A673 (cell line): ENCODE results near the gene GCNT1. TPM values are rescaled to one million over a fixed set of nuclear protein-coding genes. Genes with fewer than 3 reads are reported as not detected.

Experiments used
- BruUV-seq: library from RNA; stranded (reverse); fragments of 400-500 nt; replicated peaks from 2 replicates; lab custom pipeline; 2021; lab: Mats Ljungman, UMichigan
- CTCF ChIA-PET: fragments of 300-600 bp; sonication (Branson Sonifier 250); formaldehyde crosslinking; loops from one replicate; lab custom pipeline; 2022; ENCODE audit warnings: antibody characterized with exemption; lab: Charles Lee
- POLR2A ChIA-PET: fragments of 300-600 bp; sonication (Branson Sonifier 250); formaldehyde crosslinking; loops from one replicate; lab custom pipeline; 2022; ENCODE audit warnings: antibody characterized with exemption; ENCODE audit not compliant: low non-redundant PET; lab: Charles Lee
- DNase-seq: peaks from one replicate; pipeline ENCODE4 v3.0.0-alpha.2; 2015; ENCODE audit warnings: low spot score
- H3K27ac ChIP-seq: fragments of 200-600 bp; sonication (generic); 2 replicates; pipeline ENCODE4 v1.5.1; 2016; ENCODE audit warnings: mixed run types, low read depth, mild to moderate bottlenecking, mixed read lengths, antibody characterized with exemption, low read length; ENCODE audit not compliant: poor library complexity, severe bottlenecking
- H3K27me3 ChIP-seq: fragments of 200-600 bp; sonication (generic); replicated peaks from 2 replicates; pipeline ENCODE4 v1.6.1; 2017; ENCODE audit warnings: mixed run types, low read depth, mild to moderate bottlenecking, mixed read lengths, antibody characterized with exemption, low read length; ENCODE audit not compliant: insufficient read depth, poor library complexity
- H3K36me3 ChIP-seq: fragments of 200-600 bp; sonication (generic); 2 replicates; pipeline ENCODE4 v1.6.1; 2016; ENCODE audit warnings: mixed run types, mild to moderate bottlenecking, mixed read lengths, antibody characterized with exemption, low read length; ENCODE audit not compliant: insufficient read depth, poor library complexity, severe bottlenecking
- H3K4me1 ChIP-seq: fragments of 200-600 bp; sonication (generic); 2 replicates; pipeline ENCODE4 v1.6.1; 2017; ENCODE audit warnings: mixed run types, mild to moderate bottlenecking, mixed read lengths, antibody characterized with exemption, low read length; ENCODE audit not compliant: insufficient read depth, poor library complexity, severe bottlenecking
- H3K4me3 ChIP-seq: fragments of 200-600 bp; sonication (generic); 2 replicates; pipeline ENCODE4 v1.5.1; 2016; ENCODE audit warnings: low read depth, mixed run types, mild to moderate bottlenecking, mixed read lengths, low read length; ENCODE audit not compliant: poor library complexity, severe bottlenecking
- H3K9me3 ChIP-seq: fragments of 200-600 bp; sonication (generic); 2 replicates; pipeline ENCODE4 v1.6.1; 2016; ENCODE audit warnings: mixed run types, low read depth, mild to moderate bottlenecking, mixed read lengths, antibody characterized with exemption, low read length; ENCODE audit not compliant: poor library complexity, severe bottlenecking
- EZH2 ChIP-seq: fragments of 200-600 bp; sonication (generic); IDR thresholded peaks from 2 replicates; pipeline ENCODE4 v1.6.1; 2017; ENCODE audit warnings: borderline replicate concordance, low read depth, mild to moderate bottlenecking, mixed read lengths, antibody characterized with exemption, low read length; ENCODE audit not compliant: poor library complexity, severe bottlenecking
- intact Hi-C: fragments of 100-400 bp; cut with micrococcal nuclease; formaldehyde crosslinking; loops from one replicate; pipeline ENCODE4 v1.10.0; 2022; ENCODE audit not compliant: unreplicated experiment
- total RNA-seq: library from RNA; stranded (reverse); gene quantifications from 2 replicates; pipeline ENCODE4 v1.2.3, GENCODE V29; 2021
- TF ChIP-seq, protein P1 (sequence below): fragments of 300-800, 200-600 bp; sonication (generic); conservative IDR thresholded peaks from 2 replicates; pipeline ENCODE4 v1.5.1; 2017; ENCODE audit warnings: low read depth, mild to moderate bottlenecking, antibody characterized with exemption, low read length, moderate library complexity, mixed read lengths

GCNT1 gene
- total RNA-seq, 1 experiment from 2014 or later, result not detected

DNA sequence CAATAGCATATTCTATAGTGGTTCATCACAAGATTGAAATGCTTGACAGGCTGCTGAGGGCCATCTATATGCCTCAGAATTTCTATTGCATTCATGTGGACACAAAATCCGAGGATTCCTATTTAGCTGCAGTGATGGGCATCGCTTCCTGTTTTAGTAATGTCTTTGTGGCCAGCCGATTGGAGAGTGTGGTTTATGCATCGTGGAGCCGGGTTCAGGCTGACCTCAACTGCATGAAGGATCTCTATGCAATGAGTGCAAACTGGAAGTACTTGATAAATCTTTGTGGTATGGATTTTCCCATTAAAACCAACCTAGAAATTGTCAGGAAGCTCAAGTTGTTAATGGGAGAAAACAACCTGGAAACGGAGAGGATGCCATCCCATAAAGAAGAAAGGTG, 43.8 kb downstream of the GCNT1 start:
- no TSS peak for BruUV-seq
- TF ChIP-seq, protein P1, sequence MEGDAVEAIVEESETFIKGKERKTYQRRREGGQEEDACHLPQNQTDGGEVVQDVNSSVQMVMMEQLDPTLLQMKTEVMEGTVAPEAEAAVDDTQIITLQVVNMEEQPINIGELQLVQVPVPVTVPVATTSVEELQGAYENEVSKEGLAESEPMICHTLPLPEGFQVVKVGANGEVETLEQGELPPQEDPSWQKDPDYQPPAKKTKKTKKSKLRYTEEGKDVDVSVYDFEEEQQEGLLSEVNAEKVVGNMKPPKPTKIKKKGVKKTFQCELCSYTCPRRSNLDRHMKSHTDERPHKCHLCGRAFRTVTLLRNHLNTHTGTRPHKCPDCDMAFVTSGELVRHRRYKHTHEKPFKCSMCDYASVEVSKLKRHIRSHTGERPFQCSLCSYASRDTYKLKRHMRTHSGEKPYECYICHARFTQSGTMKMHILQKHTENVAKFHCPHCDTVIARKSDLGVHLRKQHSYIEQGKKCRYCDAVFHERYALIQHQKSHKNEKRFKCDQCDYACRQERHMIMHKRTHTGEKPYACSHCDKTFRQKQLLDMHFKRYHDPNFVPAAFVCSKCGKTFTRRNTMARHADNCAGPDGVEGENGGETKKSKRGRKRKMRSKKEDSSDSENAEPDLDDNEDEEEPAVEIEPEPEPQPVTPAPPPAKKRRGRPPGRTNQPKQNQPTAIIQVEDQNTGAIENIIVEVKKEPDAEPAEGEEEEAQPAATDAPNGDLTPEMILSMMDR, result no peak
- TF ChIP-seq EZH2, result no peak

DNA sequence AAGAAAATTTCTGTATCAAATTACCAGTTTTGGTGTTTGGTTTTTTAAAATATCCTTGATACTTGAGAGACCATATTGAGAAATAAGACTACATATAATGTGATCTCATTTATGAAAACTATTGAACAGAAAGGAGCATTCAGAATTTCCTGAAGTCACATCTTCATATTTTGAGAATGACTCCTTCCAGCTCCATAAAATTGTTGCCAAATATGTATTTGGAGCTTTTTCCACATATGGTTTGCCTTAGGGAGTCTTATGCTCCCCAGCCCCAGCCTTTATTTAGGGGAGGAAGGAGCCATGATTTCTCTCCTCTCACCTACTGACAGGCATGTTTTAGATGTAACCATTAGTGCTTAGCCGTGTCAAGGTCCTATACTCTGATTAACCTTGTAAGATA, 51.1 kb downstream of the GCNT1 start:
- Histone ChIP-seq H3K4me3 (no peak overlapping the region), H3K27me3 (peaks cover 41% of the 10 kb centered on the region), H3K27ac (no peak overlapping the region), H3K36me3 (no peaks in the 10 kb centered on the region), H3K4me1 (no peaks in the 10 kb centered on the region), H3K9me3 (no peaks in the 10 kb centered on the region)
- no peak for DNase-seq
- no TSS peak for BruUV-seq
- POLR2A ChIA-PET, result no interaction called here
- intact Hi-C loops, result no loop called here
- TF ChIP-seq EZH2, result no peak
- TF ChIP-seq, protein P1, result no peak
- CTCF ChIA-PET, result no interaction called here

More for the DNA sequence above, 43.8 kb downstream of the GCNT1 start:
- ChIA-PET POLR2A (no interaction called here), CTCF (no interaction called here)
- no peaks in the 10 kb centered on the region for H3K4me1 ChIP-seq
- intact Hi-C loops, result no loop called here
- H3K27ac ChIP-seq, result no peak overlapping the region
- DNase-seq, result no peak
- H3K4me3 ChIP-seq, result no peak overlapping the region
- H3K36me3 ChIP-seq, result no peaks in the 10 kb centered on the region
- H3K9me3 ChIP-seq, result no peaks in the 10 kb centered on the region
- peaks cover 80% of the 10 kb centered on the region for H3K27me3 ChIP-seq

DNA sequence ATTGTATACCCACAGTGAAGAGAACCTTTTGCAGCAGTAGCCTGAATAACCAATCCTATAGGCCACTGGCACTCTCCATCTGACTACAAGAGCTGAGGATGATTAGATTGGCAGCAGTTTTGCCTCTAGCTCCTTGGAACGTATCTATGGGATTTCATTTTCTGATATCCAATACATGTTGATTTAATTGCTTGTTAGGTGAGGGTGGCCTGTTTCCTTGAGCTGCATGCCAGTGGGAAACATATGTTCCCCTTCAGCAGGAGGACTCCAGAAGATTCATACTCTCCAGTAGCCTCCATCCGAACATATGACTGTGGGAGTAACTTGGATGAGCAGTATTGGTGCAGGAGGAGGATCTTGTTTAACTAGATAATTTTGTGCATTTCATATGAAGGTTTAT, 51.5 kb downstream of the GCNT1 start:
- CTCF ChIA-PET, result no interaction called here

More for the DNA sequence above, 51.5 kb downstream of the GCNT1 start:
- H3K27ac ChIP-seq, result no peak overlapping the region
- H3K36me3 ChIP-seq, result no peaks in the 10 kb centered on the region
- BruUV-seq, result no TSS peak
- H3K9me3 ChIP-seq, result no peaks in the 10 kb centered on the region
- H3K4me1 ChIP-seq, result no peaks in the 10 kb centered on the region
- intact Hi-C loops, result no loop called here
- POLR2A ChIA-PET, result no interaction called here
- DNase-seq, result no peak
- H3K4me3 ChIP-seq, result no peak overlapping the region
- peaks cover 41% of the 10 kb centered on the region for H3K27me3 ChIP-seq
- TF ChIP-seq EZH2, result no peak
- TF ChIP-seq, protein P1, result no peak
